ENCODE measurements around the gene DES.

DNA sequence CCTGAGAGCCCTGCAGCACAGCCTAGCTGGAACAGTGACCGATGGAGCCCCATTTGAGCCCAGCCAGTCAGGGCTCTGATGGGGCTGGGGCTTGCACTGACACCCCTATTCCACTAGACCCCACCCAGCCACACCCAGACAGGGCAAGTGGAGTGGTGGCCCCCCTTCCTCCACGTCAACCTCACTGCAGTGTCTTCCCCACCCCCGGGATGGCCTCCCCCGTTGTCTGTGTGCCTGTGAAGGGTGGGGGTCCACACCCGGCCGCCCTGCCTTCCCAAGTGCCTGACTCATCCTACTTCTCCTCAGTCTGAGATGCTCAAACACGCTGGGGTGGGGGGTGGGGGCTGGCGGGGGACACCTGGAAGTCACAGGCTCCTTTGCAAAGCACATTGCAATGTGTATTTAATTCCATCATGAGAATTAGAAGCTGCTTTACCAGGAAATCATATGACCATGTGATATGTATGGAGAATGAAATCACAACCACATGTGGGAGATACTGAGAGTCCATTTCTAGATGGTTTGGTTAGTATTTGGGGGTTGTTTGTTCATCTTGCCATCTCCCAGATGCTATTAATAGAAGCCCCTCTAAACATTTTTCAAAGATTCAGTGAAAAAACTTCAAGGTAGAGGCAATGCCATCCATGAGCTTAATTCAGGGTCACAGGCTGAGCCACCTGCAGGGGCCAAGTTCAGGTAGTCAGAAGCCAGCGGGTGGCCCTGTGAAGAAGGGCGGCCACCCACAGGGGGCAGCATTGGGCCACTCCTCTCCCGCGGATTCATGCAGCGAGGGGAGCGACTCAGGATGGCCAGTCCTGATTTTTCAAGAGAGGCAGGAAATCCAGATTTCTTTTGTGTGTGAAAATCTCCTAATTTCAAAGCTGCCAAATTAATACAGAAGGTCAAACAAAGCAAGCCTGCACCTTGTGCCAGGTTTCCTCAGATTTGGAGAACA, 57.8 kb downstream of the DES start:
- TF ChIP-seq RBM39 (optimal IDR thresholded peaks at IDR 0.05; ENCODE audit: low read depth, low read length) (no peak), POLR2G (IDR thresholded peaks at IDR 0.05; ENCODE audit: low read depth, low read length) (no peak), ARNT (IDR thresholded peaks at IDR 0.05) (no peak), POLR2A (conservative IDR thresholded peaks at IDR 0.05) (no peak), TGIF2 (CRISPR knock-in tag; IDR thresholded peaks at IDR 0.05) (no peak), ZC3H11A (IDR thresholded peaks at IDR 0.05; ENCODE audit: low read depth, low read length) (no peak), XRCC5 (IDR thresholded peaks at IDR 0.05; ENCODE audit: low read depth, low read length) (0 out of 2 replicates have a peak, but pooled peaks have one; percentile 52)
- TF ChIP-seq, protein P1, sequence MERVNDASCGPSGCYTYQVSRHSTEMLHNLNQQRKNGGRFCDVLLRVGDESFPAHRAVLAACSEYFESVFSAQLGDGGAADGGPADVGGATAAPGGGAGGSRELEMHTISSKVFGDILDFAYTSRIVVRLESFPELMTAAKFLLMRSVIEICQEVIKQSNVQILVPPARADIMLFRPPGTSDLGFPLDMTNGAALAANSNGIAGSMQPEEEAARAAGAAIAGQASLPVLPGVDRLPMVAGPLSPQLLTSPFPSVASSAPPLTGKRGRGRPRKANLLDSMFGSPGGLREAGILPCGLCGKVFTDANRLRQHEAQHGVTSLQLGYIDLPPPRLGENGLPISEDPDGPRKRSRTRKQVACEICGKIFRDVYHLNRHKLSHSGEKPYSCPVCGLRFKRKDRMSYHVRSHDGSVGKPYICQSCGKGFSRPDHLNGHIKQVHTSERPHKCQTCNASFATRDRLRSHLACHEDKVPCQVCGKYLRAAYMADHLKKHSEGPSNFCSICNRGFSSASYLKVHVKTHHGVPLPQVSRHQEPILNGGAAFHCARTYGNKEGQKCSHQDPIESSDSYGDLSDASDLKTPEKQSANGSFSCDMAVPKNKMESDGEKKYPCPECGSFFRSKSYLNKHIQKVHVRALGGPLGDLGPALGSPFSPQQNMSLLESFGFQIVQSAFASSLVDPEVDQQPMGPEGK (CRISPR knock-in tag; IDR thresholded peaks at IDR 0.05; ENCODE audit: borderline replicate concordance), result no peak
- TF ChIP-seq, protein P2, sequence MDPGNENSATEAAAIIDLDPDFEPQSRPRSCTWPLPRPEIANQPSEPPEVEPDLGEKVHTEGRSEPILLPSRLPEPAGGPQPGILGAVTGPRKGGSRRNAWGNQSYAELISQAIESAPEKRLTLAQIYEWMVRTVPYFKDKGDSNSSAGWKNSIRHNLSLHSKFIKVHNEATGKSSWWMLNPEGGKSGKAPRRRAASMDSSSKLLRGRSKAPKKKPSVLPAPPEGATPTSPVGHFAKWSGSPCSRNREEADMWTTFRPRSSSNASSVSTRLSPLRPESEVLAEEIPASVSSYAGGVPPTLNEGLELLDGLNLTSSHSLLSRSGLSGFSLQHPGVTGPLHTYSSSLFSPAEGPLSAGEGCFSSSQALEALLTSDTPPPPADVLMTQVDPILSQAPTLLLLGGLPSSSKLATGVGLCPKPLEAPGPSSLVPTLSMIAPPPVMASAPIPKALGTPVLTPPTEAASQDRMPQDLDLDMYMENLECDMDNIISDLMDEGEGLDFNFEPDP (CRISPR knock-in tag; IDR thresholded peaks at IDR 0.05), result no peak

Data from K562 (cell line).